Esophagus squamous epithelium (tissue), 4 donors: ENCODE results near the gene SCAMP3.

Experiments used
- POLR2A ChIP-seq, 4 donors: fragments of 450-650 bp; IDR thresholded peaks; one replicate each; pipeline ENCODE4 v1.6.1; 2017; ENCODE audit warnings: antibody characterized with exemption in 4 of 4, mild to moderate bottlenecking in 4 of 4, moderate library complexity in 3 of 4
- TF ChIP-seq, protein P1 (sequence below), 6 experiments: fragments of 450-650 bp in 4 of 6; fragments of 200-600 bp in 2 of 6; sonication (generic) in 2 of 6; IDR thresholded peaks; one replicate each; pipeline ENCODE4 v1.5.1; 2016 to 2019; ENCODE audit warnings: antibody characterized with exemption in 6 of 6, mild to moderate bottlenecking in 4 of 6, moderate library complexity in 4 of 6

DNA sequence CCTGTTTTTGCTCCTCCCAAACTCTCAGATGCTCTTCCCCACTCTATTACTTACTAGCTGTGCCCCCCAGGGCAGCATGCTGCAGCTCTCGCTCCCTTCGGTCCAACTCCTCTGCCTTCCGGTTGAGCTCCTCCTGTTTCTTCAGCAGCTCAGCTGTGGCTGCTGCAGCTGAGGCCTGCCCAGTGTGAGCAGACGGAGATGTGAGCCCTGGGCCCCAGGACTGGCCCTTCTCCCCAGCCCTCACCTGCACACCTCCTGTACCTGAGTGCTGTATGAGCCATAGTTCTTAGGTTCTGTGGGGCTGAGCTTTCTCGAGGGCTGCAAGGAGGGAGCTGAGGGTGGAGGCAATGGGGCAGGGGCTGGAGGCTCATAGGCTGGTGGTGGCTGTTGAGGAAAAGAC, 1.9 kb downstream of the SCAMP3 start:
- TF ChIP-seq, protein P1, sequence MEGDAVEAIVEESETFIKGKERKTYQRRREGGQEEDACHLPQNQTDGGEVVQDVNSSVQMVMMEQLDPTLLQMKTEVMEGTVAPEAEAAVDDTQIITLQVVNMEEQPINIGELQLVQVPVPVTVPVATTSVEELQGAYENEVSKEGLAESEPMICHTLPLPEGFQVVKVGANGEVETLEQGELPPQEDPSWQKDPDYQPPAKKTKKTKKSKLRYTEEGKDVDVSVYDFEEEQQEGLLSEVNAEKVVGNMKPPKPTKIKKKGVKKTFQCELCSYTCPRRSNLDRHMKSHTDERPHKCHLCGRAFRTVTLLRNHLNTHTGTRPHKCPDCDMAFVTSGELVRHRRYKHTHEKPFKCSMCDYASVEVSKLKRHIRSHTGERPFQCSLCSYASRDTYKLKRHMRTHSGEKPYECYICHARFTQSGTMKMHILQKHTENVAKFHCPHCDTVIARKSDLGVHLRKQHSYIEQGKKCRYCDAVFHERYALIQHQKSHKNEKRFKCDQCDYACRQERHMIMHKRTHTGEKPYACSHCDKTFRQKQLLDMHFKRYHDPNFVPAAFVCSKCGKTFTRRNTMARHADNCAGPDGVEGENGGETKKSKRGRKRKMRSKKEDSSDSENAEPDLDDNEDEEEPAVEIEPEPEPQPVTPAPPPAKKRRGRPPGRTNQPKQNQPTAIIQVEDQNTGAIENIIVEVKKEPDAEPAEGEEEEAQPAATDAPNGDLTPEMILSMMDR (IDR thresholded peaks at IDR 0.05), result no peak
- TF ChIP-seq POLR2A (IDR thresholded peaks at IDR 0.05), result no peak
